GM13977 (cell line): ENCODE measurements around the gene PTCH2.

ENCODE experiments used
- DNase-seq: peaks from one replicate; pipeline ENCODE4 v3.0.0; 2012; ENCODE audit warnings: low spot score
- in situ Hi-C: fragments of 300-500 bp; cut with MboI; formaldehyde crosslinking; loops from one replicate; pipeline ENCODE4 v1.12.0; 2022; ENCODE audit warnings: low sequenced_read_pairs, low pct_unique_long_range_greater_than_20kb, mixed read lengths, inconsistent platforms; ENCODE audit not compliant: unreplicated experiment
- TF ChIP-seq, protein P1 (sequence below): IDR thresholded peaks from 2 replicates; pipeline ENCODE4 v1.5.1; 2012; ENCODE audit warnings: mild to moderate bottlenecking, control low read depth; ENCODE audit not compliant: insufficient read depth; ENCODE audit errors: extremely low read depth, missing control alignments

PTCH2 gene

DNA sequence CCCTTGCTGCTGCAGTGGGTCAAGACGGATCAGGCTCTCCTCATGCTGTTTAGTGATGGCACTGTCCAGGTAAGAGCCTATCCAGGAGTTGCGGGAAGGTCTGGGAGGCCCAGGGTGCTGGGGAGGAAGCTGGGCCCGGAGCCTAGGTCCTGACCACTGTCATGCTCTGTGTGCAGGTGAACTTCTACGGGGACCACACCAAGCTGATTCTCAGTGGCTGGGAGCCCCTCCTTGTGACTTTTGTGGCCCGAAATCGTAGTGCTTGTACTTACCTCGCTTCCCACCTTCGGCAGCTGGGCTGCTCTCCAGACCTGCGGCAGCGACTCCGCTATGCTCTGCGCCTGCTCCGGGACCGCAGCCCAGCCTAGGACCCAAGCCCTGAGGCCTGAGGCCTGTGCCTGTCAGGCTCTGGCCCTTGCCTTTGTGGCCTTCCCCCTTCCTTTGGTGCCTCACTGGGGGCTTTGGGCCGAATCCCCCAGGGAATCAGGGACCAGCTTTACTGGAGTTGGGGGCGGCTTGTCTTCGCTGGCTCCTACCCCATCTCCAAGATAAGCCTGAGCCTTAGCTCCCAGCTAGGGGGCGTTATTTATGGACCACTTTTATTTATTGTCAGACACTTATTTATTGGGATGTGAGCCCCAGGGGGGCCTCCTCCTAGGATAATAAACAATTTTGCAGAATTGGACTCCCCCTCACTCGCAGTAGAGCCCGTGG is 37.6 kb downstream of the PTCH2 start:
- in situ Hi-C loops, result no loop called here
- DNase-seq, result no peak
- TF ChIP-seq, protein P1, sequence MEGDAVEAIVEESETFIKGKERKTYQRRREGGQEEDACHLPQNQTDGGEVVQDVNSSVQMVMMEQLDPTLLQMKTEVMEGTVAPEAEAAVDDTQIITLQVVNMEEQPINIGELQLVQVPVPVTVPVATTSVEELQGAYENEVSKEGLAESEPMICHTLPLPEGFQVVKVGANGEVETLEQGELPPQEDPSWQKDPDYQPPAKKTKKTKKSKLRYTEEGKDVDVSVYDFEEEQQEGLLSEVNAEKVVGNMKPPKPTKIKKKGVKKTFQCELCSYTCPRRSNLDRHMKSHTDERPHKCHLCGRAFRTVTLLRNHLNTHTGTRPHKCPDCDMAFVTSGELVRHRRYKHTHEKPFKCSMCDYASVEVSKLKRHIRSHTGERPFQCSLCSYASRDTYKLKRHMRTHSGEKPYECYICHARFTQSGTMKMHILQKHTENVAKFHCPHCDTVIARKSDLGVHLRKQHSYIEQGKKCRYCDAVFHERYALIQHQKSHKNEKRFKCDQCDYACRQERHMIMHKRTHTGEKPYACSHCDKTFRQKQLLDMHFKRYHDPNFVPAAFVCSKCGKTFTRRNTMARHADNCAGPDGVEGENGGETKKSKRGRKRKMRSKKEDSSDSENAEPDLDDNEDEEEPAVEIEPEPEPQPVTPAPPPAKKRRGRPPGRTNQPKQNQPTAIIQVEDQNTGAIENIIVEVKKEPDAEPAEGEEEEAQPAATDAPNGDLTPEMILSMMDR, result no peak

GRCh38 chr1:44803312-44804095 is 39.5 kb downstream of the PTCH2 start:
- TF ChIP-seq, protein P1, result no peak
- in situ Hi-C loops, result no loop called here
- DNase-seq, result no peak

GRCh38 chr1:44803062-44803311 is 40.1 kb downstream of the PTCH2 start:
- DNase-seq, result no peak
- TF ChIP-seq, protein P1, result no peak
- in situ Hi-C loops, result no loop called here

- TF ChIP-seq, protein P1, result no peak
- no peak for DNase-seq
- in situ Hi-C loops, result no loop called here
Measured at GRCh38 chr1:44802306-44803061, 40.6 kb downstream of the PTCH2 start.

DNA sequence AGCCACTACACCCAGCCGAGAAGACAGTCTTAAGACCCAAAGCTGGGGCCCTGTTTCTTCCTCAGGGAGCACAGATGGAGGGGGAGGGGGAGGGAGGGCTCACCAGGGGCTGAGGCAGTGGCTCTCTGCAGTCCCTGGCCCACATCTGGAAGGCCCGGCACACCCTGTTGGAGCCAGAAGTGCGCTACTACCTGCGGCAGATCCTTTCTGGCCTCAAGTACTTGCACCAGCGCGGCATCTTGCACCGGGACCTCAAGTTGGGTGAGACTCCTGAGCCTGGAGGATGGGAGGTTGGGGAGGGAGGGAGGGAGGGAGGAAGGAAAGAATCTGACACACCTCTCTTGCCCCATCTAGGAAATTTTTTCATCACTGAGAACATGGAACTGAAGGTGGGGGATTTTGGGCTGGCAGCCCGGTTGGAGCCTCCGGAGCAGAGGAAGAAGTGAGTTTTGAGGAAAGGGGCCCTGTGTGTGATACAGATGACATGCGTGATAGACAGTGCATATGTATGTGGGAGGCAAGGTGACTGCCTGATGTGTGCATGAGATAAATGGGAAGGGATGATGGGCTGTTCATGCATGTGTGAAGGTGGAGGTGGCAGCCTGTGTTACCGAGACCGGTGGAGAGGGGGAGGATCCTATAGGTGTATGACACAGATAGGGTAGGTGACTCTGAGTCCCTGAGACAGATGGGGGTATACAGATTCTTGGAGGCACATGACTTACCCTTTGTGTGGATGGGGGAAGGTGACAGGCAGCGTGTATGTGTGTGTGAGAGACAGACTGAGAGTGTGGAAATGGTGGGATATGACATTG is 41.4 kb downstream of the PTCH2 start:
- TF ChIP-seq, protein P1, result no peak
- DNase-seq, result no peak
- in situ Hi-C loops, result no loop called here
